Activated T-cell treated with anti-CD3 and anti-CD28 coated beads, Interleukin-2, amount 50 U/mL, for 24 hours (primary cell): Measurements from ENCODE around the gene NMRK2.
A peak's percentile ranks its signal among the peaks of the same experiment; 100 is the strongest.

ENCODE experiments used
- DNase-seq: peaks from one replicate; pipeline ENCODE4 v3.0.0-alpha.2; 2020
- H3K27ac Mint-ChIP-seq: 2 replicates; pipeline ENCODE4 v1.8.0; 2020; ENCODE audit warnings: mild to moderate bottlenecking, mixed read lengths
- H3K27me3 Mint-ChIP-seq: 2 replicates; pipeline ENCODE4 v1.8.0; 2020; ENCODE audit warnings: mixed read lengths
- H3K36me3 Mint-ChIP-seq: 2 replicates; pipeline ENCODE4 v1.8.0; 2020; ENCODE audit warnings: low read depth, mixed read lengths
- H3K4me1 Mint-ChIP-seq: 2 replicates; pipeline ENCODE4 v1.8.0; 2020; ENCODE audit warnings: low read depth, mixed read lengths
- H3K4me3 Mint-ChIP-seq: 2 replicates; pipeline ENCODE4 v1.8.0; 2020; ENCODE audit warnings: mild to moderate bottlenecking, moderate library complexity, mixed read lengths
- H3K9me3 Mint-ChIP-seq: 2 replicates; pipeline ENCODE4 v1.8.0; 2020; ENCODE audit warnings: mixed read lengths

Gene NMRK2

GRCh38 chr19:3979674-3980352 lies 46.9 kb downstream of the NMRK2 start:
- H3K9me3 Mint-ChIP-seq, result no peaks in the 10 kb centered on the region
- H3K36me3 Mint-ChIP-seq, result peaks cover 99% of the 10 kb centered on the region
- peaks cover 59% of the 10 kb centered on the region for H3K4me1 Mint-ChIP-seq
- peak overlapping the region; percentile 97 for H3K4me3 Mint-ChIP-seq
- peak overlapping the region; percentile 99 for H3K27ac Mint-ChIP-seq
- no peak for DNase-seq
- no peaks in the 10 kb centered on the region for H3K27me3 Mint-ChIP-seq

DNA sequence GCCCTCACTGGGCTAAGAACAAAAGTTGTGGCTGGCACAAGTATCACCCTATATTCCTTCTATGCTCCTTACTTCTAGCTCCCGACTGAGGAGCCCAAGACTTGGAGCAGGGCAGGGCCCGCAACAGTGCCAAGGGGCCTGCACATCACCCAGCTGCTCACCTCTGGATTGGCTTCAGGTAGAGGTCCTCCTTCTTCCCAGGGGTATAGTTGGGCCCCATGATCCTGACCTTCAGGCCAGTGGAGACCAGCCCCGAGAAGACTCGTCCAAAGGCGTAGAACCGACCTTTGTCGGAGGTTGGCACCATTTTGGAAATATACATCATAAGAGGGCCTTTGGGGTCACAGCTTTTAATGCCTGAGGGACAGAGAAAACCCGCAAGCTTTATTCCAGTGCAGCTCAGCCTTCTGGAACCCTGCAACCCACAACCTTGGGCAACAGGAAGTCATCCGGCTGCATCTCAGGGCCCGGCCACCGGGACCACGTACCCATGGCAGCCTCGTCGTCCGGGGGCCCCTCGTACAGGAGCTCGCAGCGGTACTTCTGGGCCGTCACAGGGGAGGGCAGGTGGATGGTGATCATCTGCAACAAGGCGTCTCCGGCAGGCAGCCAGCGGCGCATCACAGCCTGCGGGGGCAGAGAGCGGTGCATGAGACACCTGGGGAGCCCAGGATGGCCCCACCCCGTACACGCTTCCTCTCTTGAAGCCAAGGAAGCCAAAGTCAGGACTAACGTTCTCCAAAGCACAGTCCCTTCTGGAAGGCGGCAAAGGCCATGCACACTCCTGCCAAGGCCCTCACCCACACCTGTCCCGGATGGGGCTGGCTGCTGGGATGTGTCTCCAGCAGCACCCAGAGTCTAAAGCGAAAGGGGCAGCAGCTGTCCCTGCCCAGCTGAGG lies 47.7 kb downstream of the NMRK2 start:
- Mint-ChIP-seq H3K4me3 (peak overlapping the region; percentile 97), H3K27me3 (no peaks in the 10 kb centered on the region), H3K4me1 (peaks cover 60% of the 10 kb centered on the region), H3K36me3 (peaks cover 98% of the 10 kb centered on the region), H3K9me3 (no peaks in the 10 kb centered on the region), H3K27ac (peak overlapping the region; percentile 99)
- DNase-seq, result no peak

- no peak for DNase-seq
- Mint-ChIP-seq H3K4me1 (peaks cover 64% of the 10 kb centered on the region), H3K9me3 (no peaks in the 10 kb centered on the region), H3K4me3 (peak overlapping the region; percentile 97), H3K27ac (peak overlapping the region; percentile 99), H3K27me3 (no peaks in the 10 kb centered on the region), H3K36me3 (peaks cover 90% of the 10 kb centered on the region)
These were observed 48.5 kb downstream of the NMRK2 start for GRCh38 chr19:3981373-3981735.

GRCh38 chr19:3981736-3982681 lies 49.1 kb downstream of the NMRK2 start:
- DNase-seq, result no peak
- Mint-ChIP-seq H3K27me3 (no peaks in the 10 kb centered on the region), H3K36me3 (peaks cover 84% of the 10 kb centered on the region), H3K4me1 (peaks cover 70% of the 10 kb centered on the region), H3K4me3 (peak overlapping the region; percentile 97), H3K27ac (peak overlapping the region; percentile 99), H3K9me3 (no peaks in the 10 kb centered on the region)

DNA sequence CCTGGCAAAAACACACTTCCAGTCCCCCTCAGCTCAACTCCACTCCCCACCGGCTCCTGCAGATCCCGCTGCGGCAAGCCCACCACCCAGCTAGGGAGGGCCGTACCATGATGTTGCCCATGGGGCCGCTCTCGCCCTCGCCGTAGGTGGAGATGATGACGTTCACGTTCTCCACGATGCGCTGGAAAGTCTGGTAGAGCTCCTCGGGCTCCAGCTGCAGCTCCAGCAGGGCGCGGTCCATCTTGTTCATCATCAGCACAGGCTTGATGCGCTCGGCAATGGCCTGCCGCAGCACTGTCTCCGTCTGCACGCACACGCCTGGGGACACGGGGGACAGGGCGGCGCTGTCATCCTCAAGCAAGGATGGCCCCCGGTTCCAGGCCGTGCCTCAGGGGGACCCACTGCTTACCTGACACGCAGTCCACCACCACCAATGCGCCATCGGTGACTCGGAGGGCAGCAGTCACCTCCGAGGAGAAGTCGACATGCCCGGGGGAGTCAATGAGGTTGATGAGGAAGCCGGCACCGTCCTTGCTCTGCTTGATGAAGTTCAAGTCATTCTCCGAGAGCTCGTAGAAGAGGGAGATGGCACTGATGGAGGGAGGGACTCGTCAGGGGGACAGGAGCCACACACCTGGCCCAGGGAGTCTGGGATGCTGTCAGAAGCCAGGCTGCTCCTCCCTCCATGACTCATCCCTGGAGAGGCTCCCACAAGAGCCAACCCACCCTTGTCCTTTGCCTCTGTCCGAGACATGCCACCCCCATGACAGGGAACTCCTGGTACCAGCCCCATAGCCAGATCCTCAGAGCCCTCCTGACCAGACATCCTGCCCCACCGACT lies 50.1 kb downstream of the NMRK2 start:
- Mint-ChIP-seq H3K4me1 (peaks cover 74% of the 10 kb centered on the region), H3K4me3 (peak overlapping the region; percentile 97), H3K9me3 (no peaks in the 10 kb centered on the region), H3K27ac (peak overlapping the region; percentile 99), H3K27me3 (no peaks in the 10 kb centered on the region), H3K36me3 (peaks cover 74% of the 10 kb centered on the region)
- DNase-seq, result peak; percentile 53

DNA sequence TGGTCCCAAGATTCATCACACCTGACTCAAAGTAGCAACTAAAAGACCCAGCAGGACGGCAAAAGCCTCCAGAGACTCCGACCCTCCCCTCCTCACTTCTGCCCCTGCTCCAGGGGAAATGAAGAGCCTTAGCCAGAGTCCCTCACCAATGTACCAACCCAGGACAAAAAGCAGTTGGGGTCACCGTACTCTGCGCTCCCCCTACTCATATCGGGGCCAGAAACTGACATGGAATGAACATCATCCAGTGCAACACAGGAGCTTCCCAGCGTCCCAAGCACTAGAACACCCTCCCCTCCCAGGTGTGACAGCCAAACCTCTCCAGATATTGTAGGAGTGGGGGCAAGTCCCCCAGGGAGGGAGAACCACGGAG lies 50.7 kb downstream of the NMRK2 start:
- Mint-ChIP-seq H3K4me3 (peak overlapping the region; percentile 97), H3K36me3 (peaks cover 68% of the 10 kb centered on the region), H3K27ac (peak overlapping the region; percentile 99), H3K4me1 (peaks cover 74% of the 10 kb centered on the region), H3K9me3 (no peaks in the 10 kb centered on the region), H3K27me3 (no peaks in the 10 kb centered on the region)
- DNase-seq, result no peak

DNA sequence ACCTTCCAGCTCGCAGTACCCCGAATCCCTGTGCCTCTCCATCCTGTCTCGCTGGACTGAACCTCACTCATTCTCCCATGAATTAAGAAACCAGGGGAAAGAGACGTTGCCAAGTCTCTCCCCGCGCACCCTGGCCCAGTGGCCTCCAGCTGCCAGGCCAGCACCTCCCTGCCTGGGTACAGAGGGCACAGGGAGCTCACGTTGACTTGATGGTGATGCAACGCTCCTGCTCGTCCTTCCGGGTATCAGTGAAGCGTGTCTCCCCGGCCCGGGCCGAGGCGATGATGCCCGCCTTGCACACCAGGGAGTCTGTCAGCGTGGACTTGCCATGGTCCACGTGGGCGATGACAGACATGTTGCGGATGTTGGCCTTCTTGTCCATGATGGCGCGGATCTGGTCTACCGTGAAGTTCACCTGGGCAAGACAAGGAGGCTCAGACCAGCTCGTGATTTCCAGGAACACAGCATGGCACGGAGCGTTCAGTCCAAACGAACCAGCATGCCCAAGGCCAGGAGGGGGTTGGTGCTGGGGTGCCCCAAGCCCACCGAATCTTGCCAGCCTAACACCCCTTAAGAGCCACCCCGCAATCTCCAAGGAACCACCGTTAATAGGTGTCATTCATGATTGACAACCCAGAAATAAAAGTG lies 51.2 kb downstream of the NMRK2 start:
- peak; percentile 67 for DNase-seq
- peaks cover 64% of the 10 kb centered on the region for H3K36me3 Mint-ChIP-seq
- peak overlapping the region; percentile 97 for H3K4me3 Mint-ChIP-seq
- peak overlapping the region; percentile 99 for H3K27ac Mint-ChIP-seq
- H3K9me3 Mint-ChIP-seq, result no peaks in the 10 kb centered on the region
- H3K27me3 Mint-ChIP-seq, result no peaks in the 10 kb centered on the region
- H3K4me1 Mint-ChIP-seq, result peaks cover 71% of the 10 kb centered on the region

- H3K27ac Mint-ChIP-seq, result peak overlapping the region; percentile 99
- H3K4me3 Mint-ChIP-seq, result peak overlapping the region; percentile 97
- peaks cover 66% of the 10 kb centered on the region for H3K4me1 Mint-ChIP-seq
- no peaks in the 10 kb centered on the region for H3K9me3 Mint-ChIP-seq
- no peaks in the 10 kb centered on the region for H3K27me3 Mint-ChIP-seq
- H3K36me3 Mint-ChIP-seq, result peaks cover 59% of the 10 kb centered on the region
- no peak for DNase-seq
These were observed 51.7 kb downstream of the NMRK2 start for GRCh38 chr19:3984584-3984907.

- Mint-ChIP-seq H3K4me3 (peak within 1 kb of the TSS; percentile 97), H3K36me3 (peaks cover 55% of the 10 kb centered on the region)
- DNase-seq, result peak; percentile 94
These were observed 52.2 kb downstream of the NMRK2 start, which contains the start of gene EEF2 for GRCh38 chr19:3984908-3985642. TSS of gene EEF2 (minus strand) at chr19:3985463. CDS start at chr19:3985380, 83 bp downstream.

GRCh38 chr19:3985643-3986259 lies 52.9 kb downstream of the NMRK2 start:
- DNase-seq, result no peak
- no peaks in the 10 kb centered on the region for H3K27me3 Mint-ChIP-seq
- H3K27ac Mint-ChIP-seq, result peak overlapping the region; percentile 99
- H3K36me3 Mint-ChIP-seq, result peaks cover 50% of the 10 kb centered on the region
- peak overlapping the region; percentile 97 for H3K4me3 Mint-ChIP-seq
- H3K4me1 Mint-ChIP-seq, result peaks cover 64% of the 10 kb centered on the region
- H3K9me3 Mint-ChIP-seq, result peaks cover 1% of the 10 kb centered on the region

More at GRCh38 chr19:3984908-3985642, 52.2 kb downstream of the NMRK2 start, which contains the start of gene EEF2:
- H3K27me3 Mint-ChIP-seq, result no peaks in the 10 kb centered on the region
- no peaks in the 10 kb centered on the region for H3K9me3 Mint-ChIP-seq
- peak within 1 kb of the TSS; percentile 99 for H3K27ac Mint-ChIP-seq
- H3K4me1 Mint-ChIP-seq, result peaks cover 64% of the 10 kb centered on the region

GRCh38 chr19:3986260-3987041 lies 53.6 kb downstream of the NMRK2 start:
- peaks cover 60% of the 10 kb centered on the region for H3K4me1 Mint-ChIP-seq
- DNase-seq, result peak; percentile 71
- H3K27ac Mint-ChIP-seq, result peak overlapping the region; percentile 99
- peak overlapping the region; percentile 97 for H3K4me3 Mint-ChIP-seq
- H3K9me3 Mint-ChIP-seq, result peaks cover 3% of the 10 kb centered on the region
- H3K27me3 Mint-ChIP-seq, result no peaks in the 10 kb centered on the region
- H3K36me3 Mint-ChIP-seq, result peaks cover 43% of the 10 kb centered on the region
